NCI-H82 (cell line): ENCODE data around the gene TRIM3.
A peak's percentile ranks its signal among the peaks of the same experiment; 100 is the strongest.

Experiments
- DNase-seq: peaks from one replicate; lab custom pipeline; 2025; lab: John Stamatoyannopoulos, UW

TRIM3 gene

GRCh38 chr11:6480299-6480914 lies 6.7 kb upstream of the TRIM3 start:
- DNase-seq, result no peak

- DNase-seq, result no peak
Observed at GRCh38 chr11:6476571-6476970, 2.8 kb upstream of the TRIM3 start.

- DNase-seq, result peak; percentile 30
Observed at GRCh38 chr11:6475936-6476335, 2.2 kb upstream of the TRIM3 start.

GRCh38 chr11:6474806-6475500 lies 1.2 kb upstream of the TRIM3 start:
- no peak for DNase-seq

GRCh38 chr11:6474413-6474792 lies 662 bp upstream of the TRIM3 start:
- no peak for DNase-seq

GRCh38 chr11:6472934-6473333 lies 807 bp downstream of the TRIM3 start:
- peak; percentile 13 for DNase-seq

- no peak for DNase-seq
Observed at GRCh38 chr11:6469599-6469998, 4.1 kb downstream of the TRIM3 start.

- DNase-seq, result peak; percentile 96
Observed at GRCh38 chr11:6468712-6469495, 4.8 kb downstream of the TRIM3 start.

GRCh38 chr11:6459099-6459450 lies 14.7 kb downstream of the TRIM3 start:
- no peak for DNase-seq

GRCh38 chr11:6458352-6459098 lies 15.2 kb downstream of the TRIM3 start:
- no peak for DNase-seq

- no peak for DNase-seq
Observed at GRCh38 chr11:6457581-6458320, 16.0 kb downstream of the TRIM3 start.

GRCh38 chr11:6456361-6457073 lies 17.2 kb downstream of the TRIM3 start:
- no peak for DNase-seq

- no peak for DNase-seq
Observed at GRCh38 chr11:6455070-6455469, 18.7 kb downstream of the TRIM3 start.

- DNase-seq, result no peak
Observed at GRCh38 chr11:6453152-6453551, 20.6 kb downstream of the TRIM3 start.

GRCh38 chr11:6452219-6452618 lies 21.5 kb downstream of the TRIM3 start:
- no peak for DNase-seq

GRCh38 chr11:6448574-6448973 lies 25.2 kb downstream of the TRIM3 start:
- no peak for DNase-seq

GRCh38 chr11:6443269-6444003 lies 30.3 kb downstream of the TRIM3 start:
- peak; percentile 68 for DNase-seq

GRCh38 chr11:6442441-6442840 lies 31.3 kb downstream of the TRIM3 start:
- DNase-seq, result no peak

- DNase-seq, result no peak
Observed at GRCh38 chr11:6440906-6441358, 32.8 kb downstream of the TRIM3 start, which contains the start of gene HPX. HPX (minus strand) TSS chr11:6440987; CDS start chr11:6440963, 24 bp downstream.

GRCh38 chr11:6438979-6439571 lies 34.7 kb downstream of the TRIM3 start:
- DNase-seq, result peak; percentile 76
